ENCODE measurements around the gene ABCB10.

Gene ABCB10

DNA sequence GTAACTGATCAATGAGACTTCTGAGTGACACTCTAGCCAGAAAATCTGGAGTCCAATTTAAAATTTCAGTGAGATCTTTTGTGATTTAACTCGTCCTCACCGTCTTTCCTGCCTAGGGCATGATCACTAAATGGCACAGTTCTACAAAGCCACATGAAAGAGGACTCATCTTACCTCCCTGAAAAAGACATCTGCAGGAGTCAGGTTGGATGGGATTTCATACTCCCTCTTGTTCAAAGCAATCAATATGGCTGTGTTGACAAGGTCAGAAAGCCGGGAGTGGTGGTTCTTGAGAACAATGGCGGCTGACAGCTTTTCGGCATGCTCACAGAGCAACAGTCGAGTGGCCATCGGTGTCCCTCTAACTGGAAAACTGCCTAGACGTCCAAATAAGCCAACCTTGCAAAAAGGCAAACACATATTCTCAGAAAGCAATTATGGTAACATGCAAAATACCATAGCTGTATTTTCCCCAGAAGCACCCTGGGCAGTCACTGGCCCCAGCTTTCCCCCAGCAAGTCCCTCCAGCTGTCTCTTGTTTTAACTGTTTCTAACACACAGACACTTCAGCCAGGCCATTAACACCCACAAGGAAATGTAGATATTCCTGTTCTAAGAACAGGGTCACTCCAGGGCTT, 88.0 kb downstream of the ABCB10 start:
- DNase-seq: no peak

DNA sequence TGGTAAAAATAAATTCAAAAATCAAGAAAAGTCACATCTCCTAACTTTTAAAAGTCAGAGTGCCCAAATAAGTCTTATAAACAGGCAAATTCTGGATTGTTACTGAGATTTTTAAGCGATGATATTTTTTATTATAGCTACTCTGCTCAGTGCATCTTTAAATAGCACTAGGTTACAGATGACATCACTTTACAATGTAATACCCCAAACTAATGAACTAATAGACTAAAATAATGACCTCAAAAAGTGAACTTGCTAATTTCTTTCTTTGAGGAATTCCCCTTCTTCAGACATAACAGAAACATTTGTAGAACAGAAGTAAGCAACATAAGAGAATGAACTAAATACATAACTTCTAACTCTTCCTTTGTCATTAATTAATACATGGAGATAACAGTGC, 91.6 kb downstream of the ABCB10 start:
- DNase-seq: no peak

Data from NCI-H1417 (cell line).